ENCODE data around the gene GABRB2.
"Not testable (repeated sequence)": the region's sequence is repeated elsewhere in the genome, so short reads cannot be mapped to it uniquely, and the experiment has no call there.

GABRB2 gene

GRCh38 chr5:161546470-161547301 lies at the start of gene GABRB2:
Gene GABRB2 (minus strand): TSS chr5:161546725. CDS start chr5:161546643, 82 bp downstream.
- no peak for DNase-seq

GRCh38 chr5:161585798-161586197 lies 39.3 kb upstream of the GABRB2 start:
- DNase-seq = no peak

- no peak for DNase-seq
Observed at GRCh38 chr5:161580621-161581020, 34.1 kb upstream of the GABRB2 start.

- no peak for DNase-seq
Observed at GRCh38 chr5:161572914-161573313, 26.4 kb upstream of the GABRB2 start.

GRCh38 chr5:161566081-161566480 lies 19.6 kb upstream of the GABRB2 start:
- DNase-seq = no peak

- no peak for DNase-seq
Observed at GRCh38 chr5:161562446-161562845, 15.9 kb upstream of the GABRB2 start.

GRCh38 chr5:161549106-161549505 lies 2.6 kb upstream of the GABRB2 start:
- DNase-seq = no peak

- no peak for DNase-seq
Observed at GRCh38 chr5:161548487-161549094, 2.1 kb upstream of the GABRB2 start.

- DNase-seq = no peak
Observed at GRCh38 chr5:161547738-161548486, 1.4 kb upstream of the GABRB2 start.

- no peak for DNase-seq
Observed at GRCh38 chr5:161547406-161547737, 847 bp upstream of the GABRB2 start.

GRCh38 chr5:161546095-161546469 lies 443 bp downstream of the GABRB2 start:
- DNase-seq = no peak

- no peak for DNase-seq
Observed at GRCh38 chr5:161545344-161546094, 1.0 kb downstream of the GABRB2 start.

GRCh38 chr5:161544350-161544765 lies 2.2 kb downstream of the GABRB2 start:
- DNase-seq = peak; percentile 7 to 23

GRCh38 chr5:161539016-161539415 lies 7.5 kb downstream of the GABRB2 start:
- DNase-seq = no peak

GRCh38 chr5:161535762-161536161 lies 10.8 kb downstream of the GABRB2 start:
- DNase-seq = no peak

GRCh38 chr5:161530700-161531099 lies 15.8 kb downstream of the GABRB2 start:
- no peak for DNase-seq

- DNase-seq = no peak
Observed at GRCh38 chr5:161513942-161514341, 32.6 kb downstream of the GABRB2 start.

GRCh38 chr5:161507591-161507990 lies 38.9 kb downstream of the GABRB2 start:
- DNase-seq = no peak

- not testable (repeated sequence) for DNase-seq
Observed at GRCh38 chr5:161505160-161505559, 41.4 kb downstream of the GABRB2 start.

- no peak for DNase-seq
Observed at GRCh38 chr5:161498531-161498930, 48.0 kb downstream of the GABRB2 start.

- no peak for DNase-seq
Observed at GRCh38 chr5:161483721-161484120, 62.8 kb downstream of the GABRB2 start.

- DNase-seq = no peak
Observed at GRCh38 chr5:161481922-161482321, 64.6 kb downstream of the GABRB2 start.

Data from SW 1271 (cell line).